A549 (cell line): ENCODE data around the gene MYO15B. TPM values are rescaled to one million over a fixed set of nuclear protein-coding genes. Genes with fewer than 3 reads are reported as not detected.
A peak's percentile ranks its signal among the peaks of the same experiment; 100 is the strongest.

Experiments
- ATAC-seq, 2 experiments: fragments of 200-7000 bp in 1 of 2; fragments of >200 bp in 1 of 2; cut with Nextera tagmentation in 1 of 2; cut with Tn5 transposase in 1 of 2; 3 replicates each; pipeline versions ENCODE4 v1.8.0 to v1.9.1; 2018 to 2020; ENCODE audit warnings: mild to moderate bottlenecking in 1 of 2, moderate library complexity in 1 of 2
- CTCF ChIA-PET: fragments of 300-600 bp; sonication (Branson Sonifier 250); formaldehyde crosslinking; extraction: SDS; loops from one replicate; lab custom pipeline; 2021; ENCODE audit warnings: antibody characterized with exemption, inconsistent platforms; lab: Yijun Ruan, JAX
- POLR2A ChIA-PET: fragments of 350-600 bp; formaldehyde crosslinking; extraction: SDS; loops from one replicate; lab custom pipeline; 2021; ENCODE audit warnings: antibody characterized with exemption, inconsistent platforms; lab: Yijun Ruan, JAX
- DNase-seq, 2 experiments: peaks; one replicate each; pipeline versions ENCODE4 v3.0.0 to v3.0.0-alpha.2; 2011 to 2016; ENCODE audit warnings: low read depth in 1 of 2, low spot score in 1 of 2
- FAIRE-seq: peaks from 2 replicates; lab custom pipeline; 2011; peaks lifted over from hg19 to GRCh38; lab: Jason Lieb, UNC
- H3K27ac ChIP-seq, 2 experiments: fragments of >200 bp; sonication (Bioruptor Twin); formaldehyde crosslinking; 3 replicates each; pipeline ENCODE4 v1.5.1; 2016 to 2017
- H3K4me1 ChIP-seq: fragments of >200 bp; sonication (Bioruptor Twin); formaldehyde crosslinking; 3 replicates; pipeline ENCODE4 v1.6.1; 2016
- H3K4me2 ChIP-seq: fragments of >200 bp; sonication (Bioruptor Twin); formaldehyde crosslinking; 3 replicates; pipeline ENCODE4 v1.6.1; 2016
- H3K4me3 ChIP-seq: fragments of >200 bp; sonication (Bioruptor Twin); formaldehyde crosslinking; 3 replicates; pipeline ENCODE4 v1.5.1; 2016
- H3K9me3 ChIP-seq: fragments of >200 bp; sonication (Bioruptor Twin); formaldehyde crosslinking; 3 replicates; pipeline ENCODE4 v1.6.1; 2016
- BHLHE40 ChIP-seq: IDR thresholded peaks from 2 replicates; pipeline ENCODE4 v1.6.1; 2012; ENCODE audit warnings: low read depth, low read length, inconsistent platforms
- CEBPB ChIP-seq, 2 experiments: fragments of >200 bp in 1 of 2; sonication (Bioruptor Twin) in 1 of 2; formaldehyde crosslinking in 1 of 2; IDR thresholded peaks; 2 replicates each; pipeline ENCODE4 v1.6.1; 2012 to 2016
- CHD2 ChIP-seq: fragments of 150-350 bp; IDR thresholded peaks from 2 replicates; pipeline ENCODE4 v1.6.1; 2014; ENCODE audit warnings: low read length; ENCODE audit not compliant: partially characterized antibody
- CHD4 ChIP-seq: fragments of 200-600 bp; sonication (generic); IDR thresholded peaks from 2 replicates; pipeline ENCODE4 v1.6.1; 2016; ENCODE audit warnings: antibody characterized with exemption, mild to moderate bottlenecking, borderline replicate concordance
- CTCF ChIP-seq: fragments of >200 bp; sonication (Bioruptor Twin); formaldehyde crosslinking; IDR thresholded peaks from 3 replicates; pipeline ENCODE4 v1.5.1; 2016
- ELK1 ChIP-seq: fragments of 150-350 bp; IDR thresholded peaks from 2 replicates; pipeline ENCODE4 v1.6.1; 2014; ENCODE audit warnings: low read depth, mild to moderate bottlenecking, low read length
- FOSB ChIP-seq: fragments of 250-450 bp; sonication (Bioruptor Pico); IDR thresholded peaks from 2 replicates; pipeline ENCODE4 v1.5.0; 2020; ENCODE audit warnings: mild to moderate bottlenecking, moderate library complexity
- HOXA7 ChIP-seq: fragments of 250-450 bp; sonication (Bioruptor Pico); IDR thresholded peaks from 2 replicates; pipeline ENCODE4 v1.5.0; 2020; ENCODE audit warnings: mild to moderate bottlenecking, moderate library complexity
- HOXB5 ChIP-seq: fragments of 250-450 bp; sonication (Bioruptor Pico); IDR thresholded peaks from 2 replicates; pipeline ENCODE4 v1.5.0; 2020; ENCODE audit warnings: mild to moderate bottlenecking, moderate library complexity
- JUN ChIP-seq, 2 experiments: fragments of >200 bp; sonication (Bioruptor Twin); formaldehyde crosslinking; IDR thresholded peaks; 2 replicates in 1 of 2; 3 replicates in 1 of 2; pipeline ENCODE4 v1.6.1; 2016 to 2017
- JUNB ChIP-seq: fragments of >200 bp; sonication (Bioruptor Twin); formaldehyde crosslinking; IDR thresholded peaks from 2 replicates; pipeline ENCODE4 v1.6.1; 2016
- KDM5A ChIP-seq: fragments of 200-600 bp; sonication (generic); IDR thresholded peaks from 2 replicates; pipeline ENCODE4 v1.6.1; 2016; ENCODE audit warnings: antibody characterized with exemption, mild to moderate bottlenecking
- MAFK ChIP-seq: fragments of 450-650 bp; IDR thresholded peaks from 2 replicates; pipeline ENCODE4 v1.6.1; 2014; ENCODE audit not compliant: partially characterized antibody
- MAZ ChIP-seq: fragments of 150-350 bp; IDR thresholded peaks from 2 replicates; pipeline ENCODE4 v1.6.1; 2014; ENCODE audit warnings: antibody characterized with exemption, low read depth, low read length, borderline replicate concordance
- NPAS2 ChIP-seq: fragments of 250-450 bp; sonication (Bioruptor Pico); IDR thresholded peaks from 2 replicates; pipeline ENCODE4 v1.8.0; 2022; ENCODE audit warnings: mild to moderate bottlenecking, moderate library complexity, borderline replicate concordance
- NR3C1 ChIP-seq: fragments of >200 bp; sonication (Bioruptor Twin); formaldehyde crosslinking; IDR thresholded peaks from 3 replicates; pipeline ENCODE4 v1.6.1; 2017
- PHF8 ChIP-seq: fragments of 200-600 bp; sonication (generic); IDR thresholded peaks from 2 replicates; pipeline ENCODE4 v1.6.1; 2016; ENCODE audit warnings: low read depth, mild to moderate bottlenecking, antibody characterized with exemption, moderate library complexity, borderline replicate concordance
- POLR2A ChIP-seq: IDR thresholded peaks from 2 replicates; pipeline ENCODE4 v1.6.1; 2012; ENCODE audit warnings: mild to moderate bottlenecking, low read length
- POLR2AphosphoS2 ChIP-seq: conservative IDR thresholded peaks from 2 replicates; pipeline ENCODE4 v1.6.1; 2012; ENCODE audit warnings: low read length, improper control_type of control experiment, inconsistent platforms
- RARB ChIP-seq: fragments of 250-450 bp; sonication (Bioruptor Pico); IDR thresholded peaks from 2 replicates; pipeline ENCODE4 v1.8.0; 2021; ENCODE audit warnings: mild to moderate bottlenecking, moderate library complexity
- RCOR1 ChIP-seq: fragments of 150-350 bp; IDR thresholded peaks from 2 replicates; pipeline ENCODE4 v1.6.1; 2014; ENCODE audit warnings: antibody characterized with exemption, low read length, low read depth
- REST ChIP-seq: fragments of 200-600 bp; sonication (generic); IDR thresholded peaks from 2 replicates; pipeline ENCODE4 v1.6.1; 2016; ENCODE audit warnings: antibody characterized with exemption, mild to moderate bottlenecking, moderate library complexity
- RNF2 ChIP-seq: fragments of 200-600 bp; sonication (generic); IDR thresholded peaks from 2 replicates; pipeline ENCODE4 v1.6.1; 2016; ENCODE audit warnings: low read depth, mild to moderate bottlenecking, antibody characterized with exemption, moderate library complexity, borderline replicate concordance
- SMC3 ChIP-seq: fragments of >200 bp; sonication (Bioruptor Twin); formaldehyde crosslinking; IDR thresholded peaks from 3 replicates; pipeline ENCODE4 v1.6.1; 2018; ENCODE audit warnings: inconsistent platforms
- SREBF2 ChIP-seq: fragments of 450-650 bp; IDR thresholded peaks from 2 replicates; pipeline ENCODE4 v1.6.1; 2014; ENCODE audit warnings: mild to moderate bottlenecking, moderate library complexity
- TP53 ChIP-seq: fragments of 250-450 bp; sonication (Bioruptor Pico); IDR thresholded peaks from 2 replicates; pipeline ENCODE4 v1.5.0; 2021; ENCODE audit warnings: mild to moderate bottlenecking, moderate library complexity
- USF2 ChIP-seq: fragments of 450-650 bp; IDR thresholded peaks from 2 replicates; pipeline ENCODE4 v1.6.1; 2014; ENCODE audit warnings: antibody characterized with exemption
- ZSCAN20 ChIP-seq: fragments of 250-450 bp; sonication (Bioruptor Pico); IDR thresholded peaks from 2 replicates; pipeline ENCODE4 v1.8.0; 2022; ENCODE audit warnings: mild to moderate bottlenecking, moderate library complexity
- WGBS: methylation state at CpG from one replicate; pipeline ENCODE4 v1.1.6; 2017; ENCODE audit errors: missing lambda C conversion rate; 5-methylcytosine and 5-hydroxymethylcytosine counted together
- polyA plus RNA-seq, 4 experiments: library from polyadenylated mRNA; depleted of rRNA in 3 of 4; stranded (reverse); fragments of >200 nt; fragmentation: RNase III in 1 of 4; extraction: RNeasy Plus Mini Kit Qiagen cat#74134 plus additional on column Dnase treatment in 1 of 4; gene quantifications; 2 replicates in 3 of 4; 3 replicates in 1 of 4; pipeline ENCODE4 v1.2.3, GENCODE V29; 2011 to 2017

MYO15B gene
- polyA plus RNA-seq, 2 of the 4 experiments (the other 2 are of a cell fraction) = 12.4 to 33.9 TPM

- no peak for TF ChIP-seq REST
- no peak for TF ChIP-seq TP53 (CRISPR knock-in tag)
- no peak for TF ChIP-seq POLR2AphosphoS2
- peak; percentile 86 for TF ChIP-seq CTCF
- no peak for TF ChIP-seq HOXA7
- no peak for TF ChIP-seq PHF8
- no peak for TF ChIP-seq NPAS2 (CRISPR knock-in tag)
- no peak for TF ChIP-seq MAZ
- no peak for TF ChIP-seq POLR2A
- TF ChIP-seq CHD4 = peak; percentile 56; the same call in 1 of the 2 replicates
- TF ChIP-seq SREBF2 = no peak
- TF ChIP-seq BHLHE40 = no peak
- no peak for TF ChIP-seq JUNB
Observed at GRCh38 chr17:75601057-75601987, 13.7 kb downstream of the MYO15B start (continued).

- peak overlapping the region; percentile 61 to 64; a peak in 4 of 6 replicates for H3K27ac ChIP-seq
- POLR2A ChIA-PET = interaction anchor here (0.6 kb wide), 1 partner anchor 169 kb away, joined by 3 read pairs; no protein-coding TSS in a partner anchor
- TF ChIP-seq ELK1 (no peak), JUNB (no peak), USF2 (no peak), SMC3 (no peak), FOSB (CRISPR knock-in tag) (no peak), JUN (IDR thresholded peaks at IDR 0.05) (no peak), ZSCAN20 (CRISPR knock-in tag) (no peak), NR3C1 (no peak), RARB (no peak), HOXB5 (CRISPR knock-in tag) (no peak), RCOR1 (no peak), CEBPB (IDR thresholded peaks at IDR 0.05) (no peak), KDM5A (no peak), MAFK (no peak), POLR2A (no peak), RNF2 (no peak), CHD2 (no peak)
- TF ChIP-seq, all 56 proteins: peak for 0
- no peaks in the 10 kb centered on the region for H3K9me3 ChIP-seq
- H3K4me3 ChIP-seq = no peak overlapping the region
- CTCF ChIA-PET = interaction anchor here (0.6 to 29.9 kb wide), 15 partner anchors 10 to 146 kb away, joined by 3 to 926 read pairs (median 7); partner anchors contain the start of genes LLGL2 and SMIM5
- FAIRE-seq (no peak), ATAC-seq (peak; percentile 3 to 11; a peak in 4 of 6 replicates), DNase-seq (no peak)
- peaks cover 43% of the 10 kb centered on the region for H3K4me1 ChIP-seq
- H3K4me2 ChIP-seq = no peak overlapping the region
- WGBS = 89% methylated on average over 11 of the region's 12 CpGs
Observed at GRCh38 chr17:75602644-75603043, 15.0 kb downstream of the MYO15B start.
